ENCODE data around the gene RALGAPA1.
"Not testable (repeated sequence)": the region's sequence is repeated elsewhere in the genome, so short reads cannot be mapped to it uniquely, and the experiment has no call there.

Gene RALGAPA1

DNA sequence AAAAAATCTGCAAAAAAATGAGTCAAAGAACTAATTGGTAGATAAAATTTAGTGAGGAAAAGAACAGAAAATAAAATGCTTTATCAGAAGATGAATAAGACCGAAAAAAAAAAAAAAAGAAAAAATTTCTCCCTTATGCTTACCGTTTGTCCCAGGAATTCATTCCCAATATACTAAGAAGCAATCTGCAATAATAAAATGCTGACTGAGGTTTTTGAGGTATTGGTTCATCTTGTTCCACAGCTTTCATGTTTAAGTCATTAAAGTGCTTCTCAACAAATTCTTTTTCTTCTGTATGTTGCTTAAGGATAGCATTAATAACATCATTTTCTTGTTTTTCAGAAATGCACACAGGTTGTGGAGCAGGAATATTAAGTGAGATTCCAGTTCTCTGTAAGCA, 182.1 kb downstream of the RALGAPA1 start:
- DNase-seq (ENCODE audit: low read depth), result not testable (repeated sequence)

DNA sequence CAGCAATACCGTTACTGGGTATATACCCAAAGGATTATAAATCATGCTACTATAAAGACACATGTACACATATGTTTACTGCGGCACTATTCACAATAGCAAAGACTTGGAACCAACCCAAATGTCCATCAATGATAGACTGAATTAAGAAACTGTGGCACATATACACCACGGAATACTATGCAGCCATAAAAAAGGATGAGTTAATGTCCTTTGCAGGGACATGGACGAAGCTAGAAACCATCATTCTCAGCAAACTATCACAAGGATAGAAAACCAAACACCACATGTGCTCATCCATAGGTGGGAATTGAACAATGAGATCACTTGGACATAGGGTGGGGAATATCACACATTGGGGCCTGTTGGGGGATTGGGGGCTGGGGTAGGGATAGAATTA, 187.1 kb downstream of the RALGAPA1 start:
- not testable (repeated sequence) for DNase-seq (ENCODE audit: low read depth)

DNA sequence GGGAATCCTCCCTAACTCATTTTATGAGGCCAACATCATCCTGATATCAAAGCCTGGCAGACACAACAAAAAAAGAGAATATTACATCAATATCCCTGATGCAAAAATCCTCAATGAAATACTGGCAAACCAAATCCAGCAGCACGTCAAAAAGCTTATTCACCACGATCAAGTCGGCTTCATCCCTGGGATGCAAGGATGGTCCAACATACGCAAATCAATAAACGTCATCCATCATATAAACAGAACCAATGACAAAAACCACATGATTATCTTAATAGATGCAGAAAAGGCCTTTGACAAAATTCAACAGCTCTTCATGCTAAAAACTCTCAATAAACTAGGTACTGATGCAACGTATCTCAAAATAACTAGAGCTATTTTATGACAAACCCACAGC, 189.1 kb downstream of the RALGAPA1 start:
- not testable (repeated sequence) for DNase-seq (ENCODE audit: low read depth)

DNA sequence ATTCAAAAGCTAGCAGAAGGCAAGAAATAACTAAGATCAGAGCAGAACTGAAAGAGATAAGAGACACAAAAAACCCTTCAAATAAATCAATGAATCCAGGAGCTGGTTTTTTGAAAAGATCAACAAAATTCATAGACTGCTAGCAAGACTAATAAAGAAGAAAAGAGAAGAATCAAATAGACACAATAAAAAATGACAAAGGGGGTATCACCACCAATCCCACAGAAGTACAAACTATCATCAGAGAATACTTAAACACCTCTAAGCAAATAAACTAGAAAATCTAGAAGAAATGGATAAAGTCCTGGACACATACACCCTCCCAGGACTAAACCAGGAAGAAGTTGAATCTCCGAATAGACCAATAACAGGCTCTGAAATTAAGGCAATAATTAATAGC, 189.6 kb downstream of the RALGAPA1 start:
- not testable (repeated sequence) for DNase-seq (ENCODE audit: low read depth)

- DNase-seq (ENCODE audit: low read depth), result no peak
Measured at GRCh38 chr14:35617500-35617899, 191.6 kb downstream of the RALGAPA1 start.

DNA sequence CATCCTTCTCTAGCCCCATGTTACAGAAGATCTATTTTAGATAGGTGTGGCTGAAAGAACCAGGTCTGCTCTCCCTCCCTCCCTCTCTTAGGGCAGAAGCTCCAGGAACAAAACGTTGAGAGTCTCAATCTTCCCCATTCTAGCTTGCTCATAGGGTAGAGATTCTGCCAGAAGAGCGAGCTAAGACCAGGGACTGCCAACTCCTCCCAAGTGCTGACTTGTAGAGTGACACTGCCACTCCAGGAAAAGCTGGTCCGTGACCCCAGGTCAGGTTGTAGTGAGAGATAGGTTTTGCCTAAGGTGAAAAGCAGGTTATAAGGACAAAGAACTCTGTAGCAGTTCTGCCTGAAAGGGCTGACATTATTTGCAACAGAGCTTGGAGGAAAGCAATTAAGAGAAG, 201.7 kb downstream of the RALGAPA1 start:
- no peak for DNase-seq (ENCODE audit: low read depth)

GRCh38 chr14:35600253-35600652, 208.8 kb downstream of the RALGAPA1 start:
- no peak for DNase-seq (ENCODE audit: low read depth)

- no peak for DNase-seq (ENCODE audit: low read depth)
Measured at GRCh38 chr14:35594616-35595015, 214.5 kb downstream of the RALGAPA1 start.

DNA sequence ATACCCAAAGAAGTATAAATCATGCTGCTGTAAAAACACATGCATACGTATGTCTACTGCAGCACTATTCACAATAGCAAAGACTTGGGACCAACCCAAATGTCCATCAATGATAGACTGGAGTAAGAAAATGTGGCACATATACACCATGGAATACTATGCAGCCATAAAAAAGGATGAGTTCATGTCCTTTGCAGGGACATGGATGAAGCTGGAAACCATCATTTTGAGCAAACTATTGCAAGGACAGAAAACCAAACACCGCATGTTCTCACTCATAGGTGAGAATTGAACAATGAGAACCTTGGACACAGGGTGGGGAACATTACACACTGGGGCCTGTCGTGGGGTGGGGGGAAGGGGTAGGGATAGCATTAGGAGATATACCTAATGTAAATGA, 221.7 kb downstream of the RALGAPA1 start:
- not testable (repeated sequence) for DNase-seq (ENCODE audit: low read depth)

DNA sequence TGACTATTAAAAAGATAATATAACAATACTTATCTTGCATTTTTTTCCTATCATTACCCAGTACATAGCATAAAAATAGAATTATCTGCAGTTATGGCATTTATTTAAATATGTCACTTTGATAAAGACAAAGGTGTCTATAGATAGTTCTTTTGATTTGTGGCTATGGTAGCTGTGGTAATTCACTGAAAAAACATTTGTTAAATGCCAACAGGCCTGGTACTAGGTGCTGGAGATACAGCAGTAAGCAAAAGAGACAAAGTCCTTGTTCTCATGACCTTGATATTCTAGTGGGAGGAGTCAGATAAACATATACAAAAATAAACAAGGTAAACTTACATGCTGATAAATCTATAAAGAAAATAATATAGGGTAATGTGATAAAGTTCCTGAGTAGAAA, 230.5 kb downstream of the RALGAPA1 start:
- DNase-seq (ENCODE audit: low read depth), result no peak

DNA sequence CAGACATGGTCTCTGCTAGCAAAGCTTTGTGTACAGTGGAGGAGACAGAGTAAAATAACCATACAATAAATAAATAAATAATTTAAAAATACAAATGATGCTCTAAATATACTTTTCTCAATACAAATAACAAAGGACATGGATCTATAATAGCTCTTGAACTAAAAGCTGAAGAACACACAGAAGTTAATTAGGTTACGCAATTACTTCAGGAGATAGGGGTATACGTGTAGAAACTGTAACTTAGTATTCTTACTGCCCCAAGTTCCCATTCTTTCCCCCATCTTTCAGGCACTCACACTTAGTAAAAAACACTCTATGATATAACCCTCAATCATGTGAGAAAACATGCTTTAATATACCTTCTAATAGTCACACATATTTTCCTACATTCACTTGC, 231.0 kb downstream of the RALGAPA1 start:
- no peak for DNase-seq (ENCODE audit: low read depth)

DNA sequence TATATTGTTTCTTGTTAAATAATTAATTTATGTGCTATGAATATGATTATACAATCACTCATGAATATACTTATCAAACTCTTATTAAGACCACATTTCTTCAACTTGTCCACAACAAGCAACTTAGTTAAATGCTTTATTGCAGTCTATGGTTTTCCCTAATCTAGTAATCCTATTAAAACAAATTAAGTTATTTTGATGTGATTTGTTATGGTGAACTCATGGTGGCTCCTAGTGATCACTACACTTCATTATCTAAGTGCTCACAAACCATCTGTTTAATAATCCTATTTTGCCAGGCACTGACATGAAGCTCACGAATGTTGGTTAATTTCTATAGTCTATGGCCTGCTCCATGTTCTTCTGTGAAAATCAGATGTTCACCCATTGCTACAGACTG, 232.2 kb downstream of the RALGAPA1 start:
- no peak for DNase-seq (ENCODE audit: low read depth)

- no peak for DNase-seq (ENCODE audit: low read depth)
Measured at GRCh38 chr14:35576260-35576659, 232.8 kb downstream of the RALGAPA1 start.

DNA sequence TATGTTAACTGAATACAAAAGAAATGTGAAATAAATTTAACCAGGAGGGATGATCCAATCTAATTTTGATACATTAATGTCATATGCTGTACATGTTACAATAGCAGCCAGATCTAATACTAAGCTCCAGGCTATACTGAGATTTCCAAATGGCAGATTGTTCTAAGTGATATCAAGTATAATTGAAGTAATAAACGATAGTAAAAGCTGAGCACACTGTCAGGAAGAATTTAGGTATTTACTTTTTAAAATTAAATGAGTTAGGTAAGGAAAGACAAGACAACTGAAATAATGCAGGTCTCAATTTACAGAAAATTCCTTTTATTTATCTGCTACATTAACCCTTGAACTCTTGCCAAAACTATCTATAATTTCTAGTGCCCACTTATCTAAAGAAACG, 235.2 kb downstream of the RALGAPA1 start:
- no peak for DNase-seq (ENCODE audit: low read depth)

DNA sequence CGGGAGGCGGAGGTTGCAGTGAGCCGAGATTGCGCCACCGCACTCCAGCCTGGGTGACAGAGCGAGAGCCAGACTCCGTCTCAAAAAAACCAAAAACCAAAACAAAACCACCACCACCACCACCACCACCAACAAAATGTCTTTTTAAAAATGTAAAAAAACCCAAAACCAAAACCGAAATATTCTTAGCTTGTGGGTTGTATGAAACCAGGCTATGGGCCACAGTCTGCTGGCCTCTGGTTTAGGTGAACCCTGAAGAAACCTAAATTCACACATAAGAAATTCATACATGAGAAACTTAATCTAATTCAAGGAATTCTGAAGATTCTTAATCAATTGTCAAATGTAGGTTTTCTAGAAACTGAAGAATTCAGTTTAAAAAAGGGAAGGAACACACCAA, 237.5 kb downstream of the RALGAPA1 start:
- no peak for DNase-seq (ENCODE audit: low read depth)

GRCh38 chr14:35565871-35566464, 243.1 kb downstream of the RALGAPA1 start:
- no peak for DNase-seq (ENCODE audit: low read depth)

GRCh38 chr14:35558680-35559079, 250.4 kb downstream of the RALGAPA1 start:
- DNase-seq (ENCODE audit: low read depth), result no peak

- no peak for DNase-seq (ENCODE audit: low read depth)
Measured at GRCh38 chr14:35557221-35557747, 251.8 kb downstream of the RALGAPA1 start.

GRCh38 chr14:35556548-35556947, 252.5 kb downstream of the RALGAPA1 start:
- no peak for DNase-seq (ENCODE audit: low read depth)

DNA sequence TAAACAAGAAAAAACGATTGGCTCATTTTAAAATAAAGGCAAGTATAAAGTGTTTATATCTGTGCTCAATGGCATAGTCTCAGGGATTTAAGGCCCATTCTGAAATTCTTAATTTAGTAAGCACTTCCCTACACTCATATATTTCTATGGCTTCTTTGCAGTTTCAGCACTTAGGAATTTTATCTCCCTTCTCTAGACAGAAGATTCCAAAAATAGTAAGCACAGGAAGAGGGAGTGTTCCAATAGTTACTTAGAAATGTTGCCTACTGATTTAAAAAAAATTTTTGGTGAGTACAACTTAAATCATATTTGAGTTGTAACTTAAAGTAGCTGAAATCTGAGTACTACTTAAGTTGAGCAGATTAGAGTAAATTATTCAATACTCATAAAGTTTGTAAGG, 255.3 kb downstream of the RALGAPA1 start:
- DNase-seq (ENCODE audit: low read depth), result peak; percentile 35

DNA sequence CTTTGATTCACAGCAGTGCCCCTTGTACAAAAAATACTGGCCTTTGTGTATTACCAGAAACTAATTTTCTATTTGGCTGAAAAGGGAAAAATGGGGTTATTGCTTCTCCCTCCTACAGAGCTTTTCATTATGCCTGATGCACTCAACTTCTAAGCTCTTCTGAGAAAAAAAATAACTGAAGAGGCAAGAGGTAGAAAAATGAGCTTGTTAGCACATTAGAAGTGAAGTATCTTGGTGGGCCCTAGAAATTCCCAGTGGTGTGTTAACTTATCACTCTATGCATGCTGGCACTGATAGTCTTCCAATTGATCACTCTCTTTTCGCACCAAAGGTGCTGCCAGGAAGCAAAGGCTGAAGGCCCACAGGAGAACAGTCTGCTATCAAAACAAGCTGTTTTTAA, 258.0 kb downstream of the RALGAPA1 start:
- DNase-seq (ENCODE audit: low read depth), result no peak

DNA sequence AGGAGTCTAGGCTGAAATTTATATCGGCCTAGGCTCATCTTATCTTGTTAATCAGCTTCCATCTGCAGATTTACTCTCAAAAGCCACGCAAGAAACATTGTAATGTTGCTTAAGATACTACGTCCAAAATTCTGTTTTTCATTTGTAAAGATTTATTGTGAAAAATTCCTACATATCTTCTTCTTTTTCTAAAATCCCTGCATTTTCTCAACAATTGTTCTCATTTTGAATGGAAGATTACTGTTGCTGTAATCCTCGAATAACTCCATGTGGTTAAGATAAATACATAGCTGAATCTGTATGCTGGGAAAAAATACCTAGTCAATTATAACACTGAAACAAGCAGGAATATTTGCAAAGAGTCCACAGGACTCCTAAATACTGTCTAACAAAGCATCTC, 259.5 kb downstream of the RALGAPA1 start:
- DNase-seq (ENCODE audit: low read depth), result no peak

DNA sequence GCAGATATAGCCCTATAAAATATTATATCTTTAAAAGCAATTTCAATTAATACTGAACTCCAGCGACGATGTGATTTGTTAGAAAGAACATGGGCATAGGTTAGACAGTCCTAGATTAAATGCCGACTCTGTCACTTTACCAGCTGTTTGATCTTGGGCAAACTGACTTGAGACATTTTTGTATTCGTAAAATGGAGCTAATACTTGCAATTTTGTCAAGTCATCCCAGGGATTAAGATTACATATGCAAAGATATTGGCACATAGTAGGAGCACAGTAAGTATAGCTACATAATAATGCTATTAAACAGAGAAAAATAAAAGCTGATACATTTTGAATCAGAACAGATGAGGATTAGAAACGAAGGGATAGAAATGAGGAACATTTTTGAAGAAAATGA, 266.1 kb downstream of the RALGAPA1 start:
- DNase-seq (ENCODE audit: low read depth), result no peak

DNA sequence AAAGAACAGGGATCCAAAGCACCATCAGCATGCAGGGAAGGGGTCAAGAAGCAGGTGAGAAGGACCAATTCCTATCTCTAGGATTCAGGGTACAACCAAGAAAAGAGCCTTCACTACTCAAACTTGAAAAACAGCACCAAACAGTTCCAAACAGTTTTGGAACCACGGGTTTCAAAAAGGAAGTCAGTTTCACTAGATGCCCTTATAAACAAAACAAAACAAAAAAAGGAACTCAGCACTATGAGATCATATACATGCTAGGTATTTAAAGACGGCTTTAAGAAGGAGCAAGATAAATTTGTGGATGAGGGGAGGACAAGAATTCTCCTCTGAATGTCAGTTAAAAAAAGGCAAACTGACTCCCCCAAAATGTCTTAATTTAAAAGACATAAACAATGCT, 269.1 kb downstream of the RALGAPA1 start:
- no peak for DNase-seq (ENCODE audit: low read depth)

All from ELR (cell line).